Dendritic cell treated with granulocyte-macrophage colony-stimulating factor and Interleukin-4, amounts not matched to agents 40 ng/mL and 50 ng/mL, for 4 days (primary cell): ENCODE data around the gene EYS.
"Not testable (repeated sequence)": the region's sequence is repeated elsewhere in the genome, so short reads cannot be mapped to it uniquely, and the experiment has no call there.

Experiments used
- H3K27ac Mint-ChIP-seq: one replicate; pipeline ENCODE4 v1.8.0; 2022; ENCODE audit warnings: mild to moderate bottlenecking, mixed read lengths
- H3K27me3 Mint-ChIP-seq: one replicate; pipeline ENCODE4 v1.8.0; 2022; ENCODE audit warnings: mild to moderate bottlenecking, mixed read lengths
- H3K36me3 Mint-ChIP-seq: one replicate; pipeline ENCODE4 v1.8.0; 2022; ENCODE audit warnings: low read depth, mixed read lengths
- H3K4me1 Mint-ChIP-seq: one replicate; pipeline ENCODE4 v1.8.0; 2022; ENCODE audit warnings: low read depth, mixed read lengths
- H3K4me3 Mint-ChIP-seq: one replicate; pipeline ENCODE4 v1.8.0; 2022; ENCODE audit warnings: mild to moderate bottlenecking, moderate library complexity, mixed read lengths
- H3K9me3 Mint-ChIP-seq: one replicate; pipeline ENCODE4 v1.8.0; 2022; ENCODE audit warnings: mixed read lengths
- intact Hi-C: fragments of 100-400 bp; cut with micrococcal nuclease; formaldehyde crosslinking; loops from one replicate; pipeline ENCODE4 v1.15.0; 2022

EYS gene

DNA sequence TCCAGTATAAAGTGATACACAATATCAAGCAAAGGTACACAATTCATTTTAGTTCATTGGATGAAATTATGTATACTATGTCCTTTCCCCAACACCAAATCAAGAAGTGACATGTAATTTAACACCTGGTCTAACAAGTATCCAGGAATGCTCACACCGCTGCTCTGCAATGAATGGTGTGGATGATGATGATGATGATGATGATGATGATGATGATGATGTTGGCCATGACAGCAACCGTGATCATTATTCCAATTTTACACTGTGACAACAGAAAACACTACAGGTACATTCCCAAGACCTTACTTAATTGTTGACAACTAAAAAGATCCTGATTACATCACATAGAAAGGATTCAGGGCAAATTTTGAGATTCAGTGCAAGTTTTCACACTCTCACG is 1449.4 kb downstream of the EYS start:
- no peak overlapping the region for H3K4me3 Mint-ChIP-seq
- no peaks in the 10 kb centered on the region for H3K4me1 Mint-ChIP-seq
- intact Hi-C loops: no loop called here
- H3K36me3 Mint-ChIP-seq: no peaks in the 10 kb centered on the region
- H3K27ac Mint-ChIP-seq: no peak overlapping the region
- H3K27me3 Mint-ChIP-seq: no peaks in the 10 kb centered on the region
- H3K9me3 Mint-ChIP-seq: no peaks in the 10 kb centered on the region

- Mint-ChIP-seq H3K27me3 (no peaks in the 10 kb centered on the region), H3K4me1 (no peaks in the 10 kb centered on the region), H3K9me3 (no peaks in the 10 kb centered on the region), H3K36me3 (no peaks in the 10 kb centered on the region), H3K27ac (no peak overlapping the region), H3K4me3 (no peak overlapping the region)
- intact Hi-C loops: no loop called here
These were observed 1450.5 kb downstream of the EYS start for GRCh38 chr6:64256483-64256882.

- no peaks in the 10 kb centered on the region for H3K9me3 Mint-ChIP-seq
- no peaks in the 10 kb centered on the region for H3K27me3 Mint-ChIP-seq
- no peaks in the 10 kb centered on the region for H3K36me3 Mint-ChIP-seq
- H3K4me1 Mint-ChIP-seq: no peaks in the 10 kb centered on the region
- intact Hi-C loops: no loop called here
- no peak overlapping the region for H3K4me3 Mint-ChIP-seq
- H3K27ac Mint-ChIP-seq: no peak overlapping the region
These were observed 1452.0 kb downstream of the EYS start for GRCh38 chr6:64255000-64255399.

- H3K9me3 Mint-ChIP-seq: peaks cover 2% of the 10 kb centered on the region
- no peaks in the 10 kb centered on the region for H3K27me3 Mint-ChIP-seq
- H3K4me3 Mint-ChIP-seq: no peak overlapping the region
- H3K36me3 Mint-ChIP-seq: no peaks in the 10 kb centered on the region
- intact Hi-C loops: no loop called here
- no peak overlapping the region for H3K27ac Mint-ChIP-seq
- no peaks in the 10 kb centered on the region for H3K4me1 Mint-ChIP-seq
These were observed 1452.5 kb downstream of the EYS start for GRCh38 chr6:64254558-64254957.

DNA sequence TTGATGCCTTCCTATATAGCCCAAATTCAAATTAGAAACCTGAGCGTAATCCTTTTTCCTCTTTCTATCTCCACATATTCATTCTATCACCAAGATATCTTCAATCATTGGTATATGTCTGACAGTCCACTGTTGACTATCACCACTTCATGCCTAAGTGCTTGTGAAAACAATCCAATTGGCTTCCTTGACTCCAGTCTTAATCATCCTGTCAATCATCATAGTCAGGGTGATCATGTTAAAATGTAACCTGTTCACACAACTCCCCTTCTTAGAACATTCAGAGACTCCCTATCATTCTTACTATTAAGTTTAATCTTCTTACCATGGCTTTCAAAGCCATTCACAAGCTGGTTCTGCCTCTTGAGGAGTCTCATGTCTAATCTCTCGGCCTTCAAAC is 1454.8 kb downstream of the EYS start:
- peaks cover 20% of the 10 kb centered on the region for H3K9me3 Mint-ChIP-seq
- intact Hi-C loops: no loop called here
- H3K4me3 Mint-ChIP-seq: no peak overlapping the region
- H3K36me3 Mint-ChIP-seq: no peaks in the 10 kb centered on the region
- H3K27me3 Mint-ChIP-seq: no peaks in the 10 kb centered on the region
- H3K4me1 Mint-ChIP-seq: no peaks in the 10 kb centered on the region
- no peak overlapping the region for H3K27ac Mint-ChIP-seq

GRCh38 chr6:64250126-64250525 is 1456.9 kb downstream of the EYS start:
- Mint-ChIP-seq H3K36me3 (no peaks in the 10 kb centered on the region), H3K27me3 (no peaks in the 10 kb centered on the region), H3K4me1 (no peaks in the 10 kb centered on the region), H3K9me3 (peaks cover 24% of the 10 kb centered on the region), H3K27ac (no peak overlapping the region), H3K4me3 (no peak overlapping the region)
- intact Hi-C loops: no loop called here

GRCh38 chr6:64249115-64249514 is 1457.9 kb downstream of the EYS start:
- H3K27me3 Mint-ChIP-seq: no peaks in the 10 kb centered on the region
- no peaks in the 10 kb centered on the region for H3K36me3 Mint-ChIP-seq
- no peak overlapping the region for H3K27ac Mint-ChIP-seq
- H3K4me1 Mint-ChIP-seq: no peaks in the 10 kb centered on the region
- intact Hi-C loops: no loop called here
- no peak overlapping the region for H3K4me3 Mint-ChIP-seq
- H3K9me3 Mint-ChIP-seq: peaks cover 26% of the 10 kb centered on the region

DNA sequence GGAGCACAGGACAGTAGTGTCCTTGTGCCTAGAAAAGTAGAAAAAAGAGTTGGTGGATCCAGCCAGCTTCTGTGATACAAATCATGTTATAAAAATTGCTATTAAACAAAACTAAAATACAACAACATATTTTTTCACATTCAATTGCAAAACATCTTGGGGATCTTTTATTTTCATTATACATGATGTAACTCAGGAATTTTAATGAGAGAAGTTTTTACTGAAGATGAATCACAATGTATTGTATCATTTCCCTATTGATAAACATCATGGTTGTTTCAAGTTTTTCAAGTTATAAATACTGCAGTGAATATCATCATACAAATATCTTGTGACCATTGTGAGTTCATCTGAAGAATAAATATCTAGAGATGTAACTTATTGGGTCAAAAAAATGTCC is 1463.4 kb downstream of the EYS start:
- Mint-ChIP-seq H3K27me3 (no peaks in the 10 kb centered on the region), H3K4me3 (no peak overlapping the region), H3K36me3 (no peaks in the 10 kb centered on the region), H3K9me3 (peaks cover 43% of the 10 kb centered on the region), H3K4me1 (no peaks in the 10 kb centered on the region), H3K27ac (no peak overlapping the region)
- intact Hi-C loops: no loop called here

DNA sequence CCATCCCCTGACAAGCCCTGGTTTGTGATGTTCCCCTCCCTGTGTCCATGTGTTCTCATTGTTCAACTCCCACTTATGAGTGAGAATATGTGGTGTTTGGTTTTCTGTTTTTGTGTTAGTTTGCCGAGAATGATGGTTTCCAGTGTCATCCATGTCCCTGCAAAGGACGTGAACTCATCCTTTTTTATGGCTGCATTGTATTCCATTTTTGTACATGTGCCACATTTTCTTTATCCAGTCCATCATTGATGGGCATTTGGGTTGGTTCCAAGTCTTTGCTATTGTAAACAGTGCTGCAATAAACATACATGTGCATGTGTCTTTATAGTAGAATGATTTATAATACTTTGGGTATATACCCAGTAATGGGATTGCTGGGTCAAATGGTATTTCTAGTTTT is 1468.1 kb downstream of the EYS start:
- intact Hi-C loops, H3K27me3 Mint-ChIP-seq, H3K4me3 Mint-ChIP-seq, H3K27ac Mint-ChIP-seq, H3K4me1 Mint-ChIP-seq, H3K36me3 Mint-ChIP-seq: not testable (repeated sequence)
- peaks cover 32% of the 10 kb centered on the region for H3K9me3 Mint-ChIP-seq

DNA sequence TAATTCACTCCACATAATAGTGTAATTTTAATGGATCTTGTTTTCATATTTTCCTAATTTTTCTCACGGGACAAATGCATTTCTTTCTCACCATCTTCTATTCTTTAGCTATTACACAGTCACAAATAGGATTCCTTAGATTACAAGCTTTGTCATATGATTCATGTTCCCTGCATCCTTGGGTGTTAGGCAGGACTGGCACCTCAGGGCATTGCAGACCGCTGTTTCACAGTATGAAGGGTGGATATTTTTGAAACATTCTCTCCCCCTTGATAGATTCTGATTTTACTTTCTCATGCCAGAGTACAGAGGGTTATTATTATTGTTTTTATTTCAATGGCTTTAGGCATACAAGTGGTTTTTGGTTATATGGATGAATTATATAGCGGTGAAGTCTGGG is 1469.0 kb downstream of the EYS start:
- Mint-ChIP-seq H3K27me3 (no peaks in the 10 kb centered on the region), H3K4me1 (no peaks in the 10 kb centered on the region), H3K4me3 (no peak overlapping the region), H3K27ac (no peak overlapping the region), H3K9me3 (peaks cover 32% of the 10 kb centered on the region), H3K36me3 (no peaks in the 10 kb centered on the region)
- intact Hi-C loops: no loop called here

DNA sequence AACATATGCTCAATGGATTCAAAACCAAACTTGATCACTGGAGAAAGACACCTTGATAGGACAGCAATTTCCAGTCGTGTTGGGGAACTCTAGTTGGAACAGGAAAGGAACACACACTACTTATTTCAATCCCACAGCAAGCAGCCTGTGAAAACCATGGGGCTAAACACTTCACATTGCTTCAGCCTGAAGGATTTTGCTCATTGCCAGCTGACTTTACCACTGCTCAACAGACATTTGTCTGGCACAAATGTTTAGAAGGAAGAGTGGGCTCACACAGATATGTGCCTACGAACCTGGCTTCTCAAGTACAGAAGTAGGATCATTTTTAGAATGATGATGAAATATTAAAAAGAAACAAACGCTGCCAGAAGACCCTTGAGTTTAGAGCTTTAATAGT is 1473.3 kb downstream of the EYS start:
- Mint-ChIP-seq H3K4me3 (no peak overlapping the region), H3K27ac (no peak overlapping the region), H3K36me3 (no peaks in the 10 kb centered on the region), H3K27me3 (no peaks in the 10 kb centered on the region), H3K4me1 (no peaks in the 10 kb centered on the region), H3K9me3 (peaks cover 5% of the 10 kb centered on the region)
- intact Hi-C loops: no loop called here

DNA sequence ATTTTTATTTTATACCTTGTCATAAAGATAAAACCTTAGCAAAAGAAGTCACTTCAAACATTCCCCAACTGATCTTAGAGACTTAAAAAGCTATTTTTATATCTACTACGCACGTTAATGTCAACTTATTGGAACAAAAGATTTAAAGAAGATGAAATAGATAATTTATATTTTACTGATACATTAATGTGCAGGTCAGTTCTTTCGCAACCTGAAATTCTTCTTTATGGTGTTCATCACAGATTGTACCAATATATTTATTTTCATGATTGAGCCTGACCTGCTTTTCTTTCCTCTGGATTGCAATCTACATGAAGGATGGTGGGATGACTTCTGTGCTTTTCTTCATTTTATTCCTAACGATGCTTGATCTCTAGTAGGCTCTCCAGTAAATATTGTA is 1475.1 kb downstream of the EYS start:
- Mint-ChIP-seq H3K36me3 (no peaks in the 10 kb centered on the region), H3K27me3 (no peaks in the 10 kb centered on the region)
- intact Hi-C loops: no loop called here

GRCh38 chr6:64230530-64230929 is 1476.5 kb downstream of the EYS start:
- no peaks in the 10 kb centered on the region for H3K36me3 Mint-ChIP-seq
- H3K27me3 Mint-ChIP-seq: no peaks in the 10 kb centered on the region
- H3K27ac Mint-ChIP-seq: no peak overlapping the region
- no peak overlapping the region for H3K4me3 Mint-ChIP-seq
- H3K9me3 Mint-ChIP-seq: no peaks in the 10 kb centered on the region
- H3K4me1 Mint-ChIP-seq: no peaks in the 10 kb centered on the region
- intact Hi-C loops: no loop called here

More for the DNA sequence above, 1475.1 kb downstream of the EYS start:
- H3K4me3 Mint-ChIP-seq: no peak overlapping the region
- no peaks in the 10 kb centered on the region for H3K4me1 Mint-ChIP-seq
- H3K9me3 Mint-ChIP-seq: no peaks in the 10 kb centered on the region
- H3K27ac Mint-ChIP-seq: no peak overlapping the region

GRCh38 chr6:64227863-64228262 is 1479.2 kb downstream of the EYS start:
- no peak overlapping the region for H3K27ac Mint-ChIP-seq
- H3K4me3 Mint-ChIP-seq: no peak overlapping the region
- no peaks in the 10 kb centered on the region for H3K9me3 Mint-ChIP-seq
- H3K36me3 Mint-ChIP-seq: no peaks in the 10 kb centered on the region
- no peaks in the 10 kb centered on the region for H3K27me3 Mint-ChIP-seq
- intact Hi-C loops: no loop called here
- no peaks in the 10 kb centered on the region for H3K4me1 Mint-ChIP-seq

GRCh38 chr6:64225503-64225902 is 1481.5 kb downstream of the EYS start:
- Mint-ChIP-seq H3K9me3 (no peaks in the 10 kb centered on the region), H3K36me3 (no peaks in the 10 kb centered on the region), H3K27ac (no peak overlapping the region), H3K4me1 (no peaks in the 10 kb centered on the region), H3K27me3 (no peaks in the 10 kb centered on the region), H3K4me3 (no peak overlapping the region)
- intact Hi-C loops: no loop called here

DNA sequence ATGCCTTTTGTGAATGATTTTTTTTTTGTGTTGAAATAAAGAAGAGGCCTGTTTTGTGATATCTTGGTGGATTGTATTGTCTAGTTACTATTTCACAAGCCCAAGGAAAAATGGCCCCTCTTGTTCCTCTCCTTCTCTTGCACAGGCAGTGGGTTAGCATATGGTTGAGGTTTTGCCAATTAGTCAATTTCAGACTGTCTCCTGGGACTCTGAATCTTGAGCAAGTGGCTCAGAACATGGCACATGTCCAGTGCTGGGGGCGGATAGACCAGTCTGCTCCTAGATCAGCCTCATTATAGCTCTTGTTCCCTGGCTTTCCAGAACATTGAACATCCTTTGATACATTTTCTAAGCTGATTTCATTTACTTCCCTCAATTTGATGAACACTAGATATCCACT is 1482.2 kb downstream of the EYS start:
- Mint-ChIP-seq H3K36me3 (no peaks in the 10 kb centered on the region), H3K9me3 (no peaks in the 10 kb centered on the region), H3K4me3 (no peak overlapping the region), H3K27me3 (no peaks in the 10 kb centered on the region), H3K4me1 (no peaks in the 10 kb centered on the region), H3K27ac (no peak overlapping the region)
- intact Hi-C loops: no loop called here
